CD4-positive, alpha-beta T cell (primary cell): ENCODE results near the gene CSF1R. TPM values are rescaled to one million over a fixed set of nuclear protein-coding genes. Genes with fewer than 3 reads are reported as not detected.

ENCODE experiments used
- ATAC-seq: fragments of 200-7000 bp; cut with Tn5 transposase; one replicate; pipeline ENCODE4 v1.10.0; 2022; ENCODE audit warnings: mild to moderate bottlenecking; ENCODE audit not compliant: poor library complexity
- CTCF ChIA-PET: fragments of 350-600 bp; sonication (Branson Sonifier 250); formaldehyde crosslinking; loops from one replicate; lab custom pipeline; 2021; ENCODE audit warnings: antibody characterized with exemption, inconsistent platforms; lab: Charles Lee
- POLR2A ChIA-PET: fragments of 350-600 bp; sonication (Branson Sonifier 250); formaldehyde crosslinking; loops from one replicate; lab custom pipeline; 2021; ENCODE audit warnings: antibody characterized with exemption, inconsistent platforms; lab: Charles Lee
- DNase-seq, 14 experiments: peaks; one replicate each; pipeline ENCODE4 v3.0.0-alpha.2; 2013 to 2020; ENCODE audit warnings: mixed read lengths in 2 of 14
- H3K27ac ChIP-seq, 2 donors: one replicate each; pipeline versions ENCODE4 v1.5.1 to v1.7.0; 2013; ENCODE audit warnings: low read length in 2 of 2, low read depth in 1 of 2, mild to moderate bottlenecking in 1 of 2
- H3K27me3 ChIP-seq, 2 experiments: 1 replicate in 1 of 2; 2 replicates in 1 of 2; pipeline versions ENCODE4 v1.6.1 to v1.7.0; 2013; ENCODE audit warnings: low read length in 2 of 2, control low read depth in 1 of 2, mild to moderate bottlenecking in 1 of 2, moderate library complexity in 1 of 2; ENCODE audit not compliant: insufficient read depth in 2 of 2, control insufficient read depth in 1 of 2
- H3K36me3 ChIP-seq: one replicate; pipeline ENCODE4 v1.6.1; 2013; ENCODE audit warnings: low read length, control low read depth; ENCODE audit not compliant: insufficient read depth
- H3K4me1 ChIP-seq: one replicate; pipeline ENCODE4 v1.6.1; 2013; ENCODE audit warnings: low read length, control low read depth; ENCODE audit not compliant: insufficient read depth
- H3K4me3 ChIP-seq: one replicate; pipeline ENCODE4 v1.5.1; 2013; ENCODE audit warnings: mild to moderate bottlenecking, low read length, moderate library complexity
- H3K9me3 ChIP-seq, 2 experiments: 1 replicate in 1 of 2; 2 replicates in 1 of 2; pipeline versions ENCODE4 v1.6.1 to v1.7.0; 2013; ENCODE audit warnings: low read length in 2 of 2, mild to moderate bottlenecking in 2 of 2, control low read depth in 1 of 2, moderate library complexity in 1 of 2; ENCODE audit not compliant: control insufficient read depth in 1 of 2, insufficient read depth in 1 of 2
- H3K27ac Mint-ChIP-seq: one replicate; pipeline ENCODE4 v1.8.0; 2020; ENCODE audit warnings: mixed read lengths
- H3K27me3 Mint-ChIP-seq: one replicate; pipeline ENCODE4 v1.8.0; 2021; ENCODE audit warnings: mixed read lengths
- H3K36me3 Mint-ChIP-seq: one replicate; pipeline ENCODE4 v1.8.0; 2021; ENCODE audit warnings: low read depth, mixed read lengths
- H3K4me1 Mint-ChIP-seq: one replicate; pipeline ENCODE4 v1.8.0; 2021; ENCODE audit warnings: low read depth, mixed read lengths
- H3K4me3 Mint-ChIP-seq: one replicate; pipeline ENCODE4 v1.8.0; 2020; ENCODE audit warnings: mild to moderate bottlenecking, mixed read lengths
- H3K9me3 Mint-ChIP-seq: one replicate; pipeline ENCODE4 v1.8.0; 2020; ENCODE audit warnings: mixed read lengths
- intact Hi-C, 2 experiments: fragments of 100-400 bp; cut with DNase I in 1 of 2; cut with micrococcal nuclease in 1 of 2; formaldehyde crosslinking; loops; one replicate each; pipeline versions ENCODE4 v1.15.1 to v1.9.0; 2023 to 2025; cut with DNase I, micrococcal nuclease
- total RNA-seq, 174 experiments: library from RNA in 2 of 174; stranded (reverse) in 2 of 174; gene quantifications; one replicate each; pipeline ENCODE4 v1.2.3 and lab custom pipeline; 2021 to 2026
- TF ChIP-seq, protein P1 (sequence below): fragments of 200-600 bp; IDR thresholded peaks from one replicate; pipeline ENCODE4 v1.8.0; 2022; ENCODE audit warnings: antibody characterized with exemption, mild to moderate bottlenecking

Gene CSF1R
- total RNA-seq, 2 experiments from 2014 or later, result 0.45 to 0.52 TPM

DNA sequence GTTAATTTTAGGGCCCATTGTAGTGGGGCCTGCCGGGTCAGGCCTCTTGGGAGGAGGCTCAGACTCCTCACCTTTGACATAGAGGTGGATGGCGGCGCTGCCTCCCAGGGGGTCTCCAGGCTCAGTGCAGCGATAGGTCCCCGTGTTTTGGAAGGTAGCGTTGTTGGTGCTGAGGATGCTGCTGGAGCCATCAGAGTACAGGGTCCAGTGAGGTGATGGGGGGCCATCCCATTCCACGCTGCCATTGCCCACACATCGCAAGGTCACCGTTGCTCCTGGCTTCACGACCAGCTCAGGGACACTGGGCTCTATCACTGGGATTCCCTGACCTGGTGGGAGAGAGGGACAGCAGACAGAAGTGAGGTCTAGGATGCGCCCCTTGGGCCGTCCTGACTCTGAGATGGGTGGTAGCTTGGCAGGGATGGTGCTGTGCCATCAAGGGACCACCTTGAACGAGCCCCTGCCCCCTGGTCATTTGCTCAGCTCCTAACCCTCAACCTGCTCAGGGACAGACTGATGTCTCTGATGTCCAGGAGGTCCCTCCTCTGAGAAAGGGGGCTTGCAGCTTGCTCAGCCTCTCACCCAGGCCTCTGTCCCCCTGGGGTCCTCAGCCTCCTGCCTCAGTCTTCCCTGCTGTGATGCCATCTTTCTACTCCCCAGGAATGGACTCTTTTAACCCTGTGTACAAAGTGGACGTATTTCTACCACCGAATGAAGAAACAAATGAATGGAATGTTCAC, 5.5 kb downstream of the CSF1R start:
- ATAC-seq (no peak), DNase-seq (no peak)
- Histone ChIP-seq H3K27ac (no peak overlapping the region), H3K36me3 (no peaks in the 10 kb centered on the region), H3K9me3 (peaks cover 0 to 3% of the 10 kb centered on the region in 2 experiments), H3K4me3 (no peak overlapping the region), H3K4me1 (peaks cover 8% of the 10 kb centered on the region), H3K27me3 (peaks cover 16 to 17% of the 10 kb centered on the region in 2 experiments)
- Mint-ChIP-seq H3K4me1 (no peaks in the 10 kb centered on the region), H3K4me3 (no peak overlapping the region), H3K27ac (no peak overlapping the region), H3K9me3 (no peaks in the 10 kb centered on the region), H3K27me3 (peaks cover 46% of the 10 kb centered on the region), H3K36me3 (no peaks in the 10 kb centered on the region)
- intact Hi-C loops, result no loop called here
- ChIA-PET CTCF (no interaction called here), POLR2A (no interaction called here)
- TF ChIP-seq, protein P1, sequence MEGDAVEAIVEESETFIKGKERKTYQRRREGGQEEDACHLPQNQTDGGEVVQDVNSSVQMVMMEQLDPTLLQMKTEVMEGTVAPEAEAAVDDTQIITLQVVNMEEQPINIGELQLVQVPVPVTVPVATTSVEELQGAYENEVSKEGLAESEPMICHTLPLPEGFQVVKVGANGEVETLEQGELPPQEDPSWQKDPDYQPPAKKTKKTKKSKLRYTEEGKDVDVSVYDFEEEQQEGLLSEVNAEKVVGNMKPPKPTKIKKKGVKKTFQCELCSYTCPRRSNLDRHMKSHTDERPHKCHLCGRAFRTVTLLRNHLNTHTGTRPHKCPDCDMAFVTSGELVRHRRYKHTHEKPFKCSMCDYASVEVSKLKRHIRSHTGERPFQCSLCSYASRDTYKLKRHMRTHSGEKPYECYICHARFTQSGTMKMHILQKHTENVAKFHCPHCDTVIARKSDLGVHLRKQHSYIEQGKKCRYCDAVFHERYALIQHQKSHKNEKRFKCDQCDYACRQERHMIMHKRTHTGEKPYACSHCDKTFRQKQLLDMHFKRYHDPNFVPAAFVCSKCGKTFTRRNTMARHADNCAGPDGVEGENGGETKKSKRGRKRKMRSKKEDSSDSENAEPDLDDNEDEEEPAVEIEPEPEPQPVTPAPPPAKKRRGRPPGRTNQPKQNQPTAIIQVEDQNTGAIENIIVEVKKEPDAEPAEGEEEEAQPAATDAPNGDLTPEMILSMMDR, result no peak

DNA sequence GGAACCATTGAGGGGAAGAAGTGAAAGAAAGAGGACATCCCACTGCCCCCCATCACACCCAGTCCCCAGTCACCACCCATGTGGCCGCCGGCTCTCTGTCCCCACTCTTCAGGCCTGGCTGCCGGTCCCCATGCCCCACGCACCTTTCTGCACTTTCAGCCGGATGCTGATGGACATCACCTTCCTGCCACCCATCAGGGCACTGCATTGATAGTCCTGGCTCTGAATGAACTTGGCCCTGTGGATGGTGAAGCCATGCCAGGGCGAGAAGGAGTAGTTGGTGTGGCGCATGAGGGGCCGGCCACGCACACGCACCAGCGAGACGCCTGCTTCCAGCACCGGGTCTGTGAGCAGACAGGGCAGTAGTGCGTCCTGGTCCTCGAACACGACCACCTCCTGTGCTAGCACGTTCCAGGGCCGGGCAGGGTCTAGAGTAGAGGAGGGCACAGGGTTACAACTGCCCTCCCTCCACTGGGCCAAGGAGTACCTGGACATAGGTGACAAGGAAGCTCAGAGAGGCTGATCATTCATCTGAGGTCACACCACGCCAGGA, 6.4 kb downstream of the CSF1R start:
- H3K36me3 Mint-ChIP-seq, result no peaks in the 10 kb centered on the region
- TF ChIP-seq, protein P1, result no peak
- Histone ChIP-seq H3K4me1 (peaks cover 8% of the 10 kb centered on the region), H3K27ac (no peak overlapping the region), H3K36me3 (no peaks in the 10 kb centered on the region), H3K27me3 (peaks cover 13 to 17% of the 10 kb centered on the region in 2 experiments), H3K9me3 (peaks cover 0 to 3% of the 10 kb centered on the region in 2 experiments), H3K4me3 (no peak overlapping the region)
- intact Hi-C loops, result no loop called here
- ChIA-PET POLR2A (no interaction called here), CTCF (no interaction called here)
- ATAC-seq, result no peak
- H3K4me1 Mint-ChIP-seq, result no peaks in the 10 kb centered on the region
- H3K27ac Mint-ChIP-seq, result no peak overlapping the region
- no peaks in the 10 kb centered on the region for H3K9me3 Mint-ChIP-seq
- peaks cover 38% of the 10 kb centered on the region for H3K27me3 Mint-ChIP-seq
- no peak overlapping the region for H3K4me3 Mint-ChIP-seq
- DNase-seq, result no peak

DNA sequence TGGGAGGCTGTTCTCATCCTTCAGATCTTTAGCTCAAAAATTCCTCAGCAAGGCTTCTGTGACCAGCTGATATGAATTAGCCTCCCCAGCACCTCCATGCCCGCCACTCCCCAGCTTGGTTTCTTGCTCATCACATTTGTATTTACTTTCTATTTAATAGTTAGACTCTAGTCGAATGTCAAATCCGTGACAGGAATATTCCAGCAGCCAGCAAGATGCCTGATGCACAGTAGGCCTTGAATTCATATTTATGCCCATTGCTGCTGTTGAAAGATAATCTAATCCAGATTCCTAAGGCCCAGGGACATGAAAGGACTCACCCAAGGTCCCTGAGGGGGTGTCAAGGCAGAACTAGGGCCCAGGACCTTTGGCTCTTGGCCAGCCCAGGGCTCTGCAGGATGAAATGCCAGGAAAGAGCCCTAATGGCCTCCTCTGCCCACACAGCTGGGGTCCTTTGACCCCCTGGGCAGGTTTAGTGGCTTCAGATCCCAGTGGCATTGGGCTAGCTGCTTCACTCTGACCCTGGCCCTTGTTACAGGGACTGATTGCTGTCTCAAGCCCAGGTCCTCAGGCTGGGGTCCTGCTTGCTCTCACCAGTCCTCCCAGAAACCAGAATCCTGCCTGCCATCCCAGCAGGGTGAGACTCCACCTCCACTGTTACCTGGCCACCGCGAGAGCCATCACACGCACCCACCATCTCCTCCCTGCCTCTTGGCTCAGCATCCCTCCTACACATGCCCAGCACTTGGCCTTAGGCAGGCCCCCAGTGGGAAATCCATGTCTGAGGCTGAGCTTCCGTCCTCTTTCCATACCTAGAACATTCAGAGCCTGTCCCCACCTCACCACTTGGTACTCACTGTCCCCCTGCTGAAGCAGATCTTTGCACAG, 7.3 kb downstream of the CSF1R start:
- intact Hi-C loops, result no loop called here
- Histone ChIP-seq H3K27ac (no peak overlapping the region), H3K27me3 (peaks cover 13 to 17% of the 10 kb centered on the region in 2 experiments), H3K4me3 (no peak overlapping the region), H3K36me3 (no peaks in the 10 kb centered on the region), H3K4me1 (peaks cover 8% of the 10 kb centered on the region), H3K9me3 (peaks cover 0 to 3% of the 10 kb centered on the region in 2 experiments)
- no peaks in the 10 kb centered on the region for H3K4me1 Mint-ChIP-seq
- DNase-seq (no peak), ATAC-seq (no peak)
- ChIA-PET POLR2A (no interaction called here), CTCF (no interaction called here)
- TF ChIP-seq, protein P1, result no peak
- no peaks in the 10 kb centered on the region for H3K36me3 Mint-ChIP-seq
- peaks cover 38% of the 10 kb centered on the region for H3K27me3 Mint-ChIP-seq
- H3K27ac Mint-ChIP-seq, result no peak overlapping the region
- no peaks in the 10 kb centered on the region for H3K9me3 Mint-ChIP-seq
- H3K4me3 Mint-ChIP-seq, result no peak overlapping the region
